Psoas muscle (tissue), 8 donors: ENCODE results near the gene SMG7. TPM values are rescaled to one million over a fixed set of nuclear protein-coding genes. Genes with fewer than 3 reads are reported as not detected.

Experiments
- ATAC-seq, 4 donors: fragments of 200-7000 bp; cut with Tn5 transposase; one replicate each; pipeline ENCODE4 v1.9.1; 2020; ENCODE audit warnings: moderate library complexity in 3 of 4, mild to moderate bottlenecking in 2 of 4
- DNase-seq, 2 donors: peaks; one replicate each; pipeline ENCODE4 v3.0.0-alpha.2; 2020
- H3K27ac ChIP-seq: fragments of 200-600 bp; one replicate; pipeline ENCODE4 v1.8.0; 2022
- H3K27me3 ChIP-seq, 3 donors: fragments of 200-600 bp in 1 of 3; one replicate each; pipeline versions ENCODE4 v1.6.1 to v1.8.0; 2013 to 2022; ENCODE audit warnings: low read length in 2 of 3, mild to moderate bottlenecking in 2 of 3, moderate library complexity in 1 of 3; ENCODE audit not compliant: insufficient read depth in 3 of 3
- H3K36me3 ChIP-seq, 2 donors: fragments of 200-600 bp in 1 of 2; one replicate each; pipeline versions ENCODE4 v1.6.1 to v1.8.0; 2013 to 2022; ENCODE audit warnings: low read depth in 1 of 2, mild to moderate bottlenecking in 1 of 2, moderate library complexity in 1 of 2; ENCODE audit not compliant: insufficient read depth in 1 of 2
- H3K4me1 ChIP-seq: fragments of 200-600 bp; one replicate; pipeline ENCODE4 v1.8.0; 2022
- H3K4me3 ChIP-seq: fragments of 200-600 bp; one replicate; pipeline ENCODE4 v1.8.0; 2022; ENCODE audit warnings: mild to moderate bottlenecking
- H3K9me3 ChIP-seq: fragments of 200-600 bp; one replicate; pipeline ENCODE4 v1.8.0; 2022
- CTCF ChIP-seq: fragments of 200-600 bp; IDR thresholded peaks from one replicate; pipeline ENCODE4 v1.8.0; 2022; ENCODE audit warnings: antibody characterized with exemption
- WGBS, 3 donors: extraction: QIAGEN DNeasy Blood & Tissue Kit; methylation state at CpG; one replicate each; pipeline versions ENCODE4 v1.1.6 to v1.1.7; 2013; 5-methylcytosine and 5-hydroxymethylcytosine counted together
- intact Hi-C, 2 donors: fragments of 100-400 bp; cut with DNase I; formaldehyde crosslinking; loops; one replicate each; pipeline versions ENCODE4 v1.11.0 to v1.14.2; 2022
- polyA plus RNA-seq, 3 donors: library from polyadenylated mRNA; stranded (reverse); fragments of 200-250 nt; gene quantifications; one replicate each; pipeline ENCODE4 v1.2.3, GENCODE V29; 2013
- total RNA-seq, 4 donors: library from RNA; stranded (reverse); fragmentation: NEBNext Ultra II Directional in 2 of 4; extraction: Animal tissue kit (Norgen Biotek cat#: 25700) in 2 of 4; gene quantifications; one replicate each; pipeline versions ENCODE4 v1.2.1 to v1.2.4, GENCODE V29; 2021 to 2023
- donor health status: healthy with polysubstance abuse.
- donor health status: DM: no; HTN: no; CAD: no; lungs with moderate emphysema.
- donor health status: Bipolar disorder and iron deficiency.
- donor health status: healthy.
- donor health status: DM: yes; HTN: yes; CAD: no.
- donor health status: DM: no; HTN: no; CAD: no.
- donor health status: DM: no; HTN: no; CAD: no.
- donor health status: DM: yes; HTN: yes; CAD: no.

Gene SMG7
- total and polyA plus RNA-seq, 7 donors: 14.1 to 40.3 (median 26.4) TPM

GRCh38 chr1:183569141-183569540 lies 96.8 kb downstream of the SMG7 start:
- no peaks in the 10 kb centered on the region for H3K36me3 ChIP-seq
- 53 to 68% (median 61%) methylated on average over 4 of the region's 4 CpGs for WGBS, 3 donors

GRCh38 chr1:183569801-183570200 lies 97.5 kb downstream of the SMG7 start:
- no peak for TF ChIP-seq CTCF
- intact Hi-C loops: no loop called here
- no peaks in the 10 kb centered on the region for H3K27me3 ChIP-seq
- H3K36me3 ChIP-seq: no peaks in the 10 kb centered on the region
- no peaks in the 10 kb centered on the region for H3K9me3 ChIP-seq
- no peaks in the 10 kb centered on the region for H3K4me1 ChIP-seq
- DNase-seq (no peak), ATAC-seq (no peak)
- H3K4me3 ChIP-seq: no peak overlapping the region
- WGBS, 3 donors: 89 to 94% (median 92%) methylated on average over 3 of the region's 3 CpGs
- no peak overlapping the region for H3K27ac ChIP-seq

More at GRCh38 chr1:183569141-183569540, 96.8 kb downstream of the SMG7 start:
- TF ChIP-seq CTCF: no peak
- Histone ChIP-seq H3K4me1 (no peaks in the 10 kb centered on the region), H3K27me3 (no peaks in the 10 kb centered on the region), H3K9me3 (no peaks in the 10 kb centered on the region), H3K4me3 (no peak overlapping the region), H3K27ac (no peak overlapping the region)
- DNase-seq (no peak), ATAC-seq (no peak)
- intact Hi-C loops: no loop called here

- no peaks in the 10 kb centered on the region for H3K27me3 ChIP-seq
- no peaks in the 10 kb centered on the region for H3K36me3 ChIP-seq
- no peak overlapping the region for H3K4me3 ChIP-seq
- intact Hi-C loops: no loop called here
- no peak for ATAC-seq
- no peak for TF ChIP-seq CTCF
- no peak for DNase-seq
- H3K27ac ChIP-seq: no peak overlapping the region
- no peaks in the 10 kb centered on the region for H3K9me3 ChIP-seq
- 76 to 87% (median 87%) methylated on average over 4 of the region's 4 CpGs for WGBS, 3 donors
- no peaks in the 10 kb centered on the region for H3K4me1 ChIP-seq
These were observed 98.2 kb downstream of the SMG7 start for GRCh38 chr1:183570451-183570850.

GRCh38 chr1:183571678-183572268 lies 99.5 kb downstream of the SMG7 start:
- no peak for ATAC-seq
- Histone ChIP-seq H3K9me3 (no peaks in the 10 kb centered on the region), H3K27ac (no peak overlapping the region), H3K4me1 (no peaks in the 10 kb centered on the region), H3K4me3 (no peak overlapping the region), H3K36me3 (no peaks in the 10 kb centered on the region), H3K27me3 (no peaks in the 10 kb centered on the region)
- no peak for DNase-seq
- 88 to 94% (median 94%) methylated on average over 4 of the region's 4 CpGs for WGBS, 3 donors
- TF ChIP-seq CTCF: no peak
- intact Hi-C loops: no loop called here

DNA sequence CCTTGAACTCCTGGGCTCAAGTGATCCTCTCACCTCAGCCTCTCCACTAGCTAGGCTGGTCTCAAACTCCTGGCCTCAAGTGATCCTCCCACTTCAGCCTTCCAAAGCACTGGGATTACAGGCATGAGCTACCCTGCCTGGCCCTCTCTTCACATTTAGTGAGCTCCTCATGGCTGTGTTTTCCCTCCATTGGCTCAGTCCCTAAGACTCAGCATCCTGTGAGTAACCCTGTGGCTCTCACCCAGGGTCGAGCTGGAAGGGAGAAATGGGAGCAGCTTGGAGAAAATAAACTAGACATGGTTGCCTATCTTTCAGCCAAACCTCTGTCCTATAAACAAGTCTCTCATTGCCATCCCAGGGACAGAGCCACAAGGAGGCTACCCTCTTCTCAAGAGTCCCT lies 100.4 kb downstream of the SMG7 start:
- DNase-seq (no peak), ATAC-seq (no peak)
- H3K27me3 ChIP-seq: no peaks in the 10 kb centered on the region
- no peak overlapping the region for H3K4me3 ChIP-seq
- no peak for TF ChIP-seq CTCF
- no peaks in the 10 kb centered on the region for H3K9me3 ChIP-seq
- 63 to 83% (median 73%) methylated on average over 1 of the region's 1 CpG for WGBS, 3 donors
- intact Hi-C loops: no loop called here
- no peak overlapping the region for H3K27ac ChIP-seq
- H3K36me3 ChIP-seq: no peaks in the 10 kb centered on the region
- H3K4me1 ChIP-seq: no peaks in the 10 kb centered on the region
